SU-DHL-6 (cell line): ENCODE results near the gene AMN1.

Experiments
- CTCF ChIP-seq: fragments of 200-600 bp; sonication (generic); IDR thresholded peaks from one replicate; pipeline ENCODE4 v1.5.1; 2017; ENCODE audit warnings: antibody characterized with exemption, mild to moderate bottlenecking, low read length, moderate library complexity; ENCODE audit not compliant: insufficient read depth, poor library complexity, severe bottlenecking
- EZH2phosphoT487 ChIP-seq: fragments of 200-600 bp; sonication (generic), shearing (Covaris generic); conservative IDR thresholded peaks from 2 replicates; pipeline ENCODE4 v1.6.1; 2018; ENCODE audit warnings: mild to moderate bottlenecking, antibody characterized with exemption, low read length, moderate library complexity, mixed read lengths

GRCh38 chr12:31712877-31713276 is 15.9 kb downstream of the AMN1 start:
- TF ChIP-seq CTCF (no peak), EZH2phosphoT487 (no peak)
